GM21825 (cell line): Measurements from ENCODE around the gene HOXA2.

Source experiments
- ATAC-seq: cut with Tn5 transposase; IDR thresholded peaks from one replicate; pipeline ENCODE4 v1.9.1; 2021; ENCODE audit warnings: mild to moderate bottlenecking, moderate library complexity; ENCODE audit not compliant: unreplicated experiment

HOXA2 gene

GRCh38 chr7:27141923-27142579 is 39.6 kb upstream of the HOXA2 start:
- ATAC-seq = no peak

- ATAC-seq = no peak
These were observed 38.8 kb upstream of the HOXA2 start for GRCh38 chr7:27141137-27141922.

- ATAC-seq = no peak
These were observed 37.8 kb upstream of the HOXA2 start for GRCh38 chr7:27140126-27140857.

GRCh38 chr7:27139334-27140125 is 37.0 kb upstream of the HOXA2 start:
- ATAC-seq = no peak

GRCh38 chr7:27138985-27139333 is 36.5 kb upstream of the HOXA2 start:
- ATAC-seq = no peak

- ATAC-seq = no peak
These were observed 36.0 kb upstream of the HOXA2 start for GRCh38 chr7:27138472-27138871.

GRCh38 chr7:27137640-27138315 is 35.3 kb upstream of the HOXA2 start:
- no peak for ATAC-seq

- ATAC-seq = no peak
These were observed 31.9 kb upstream of the HOXA2 start for GRCh38 chr7:27134392-27134791.

- ATAC-seq = no peak
These were observed 31.1 kb upstream of the HOXA2 start for GRCh38 chr7:27133409-27134231.

- ATAC-seq = no peak
These were observed 30.5 kb upstream of the HOXA2 start for GRCh38 chr7:27132978-27133377.

GRCh38 chr7:27132214-27132613 is 29.7 kb upstream of the HOXA2 start:
- ATAC-seq = no peak

- ATAC-seq = no peak
These were observed 28.9 kb upstream of the HOXA2 start for GRCh38 chr7:27131390-27131819.

- no peak for ATAC-seq
These were observed 28.3 kb upstream of the HOXA2 start, which contains the start of gene HOXA4 for GRCh38 chr7:27130540-27131389. Gene HOXA4, minus strand, starts transcription at chr7:27130757. Its CDS starts 24 bp downstream, at chr7:27130733.

- ATAC-seq = no peak
These were observed 27.5 kb upstream of the HOXA2 start for GRCh38 chr7:27129729-27130539.

- ATAC-seq = no peak
These were observed 26.6 kb upstream of the HOXA2 start for GRCh38 chr7:27128776-27129728.

GRCh38 chr7:27128034-27128433 is 25.6 kb upstream of the HOXA2 start:
- no peak for ATAC-seq
